ENCODE measurements around the gene EFNA3. TPM values are rescaled to one million over a fixed set of nuclear protein-coding genes. Genes with fewer than 3 reads are reported as not detected.
A peak's percentile ranks its signal among the peaks of the same experiment; 100 is the strongest.

Gene EFNA3
- total and polyA plus RNA-seq, 9 of the 15 experiments (the other 6 are each of a cell fraction or from before 2014, with no cell fraction given), result 0.59 to 7.9 (median 4.7) TPM

GRCh38 chr1:155049651-155050559 lies 28.7 kb upstream of the EFNA3 start (continued):
- TF ChIP-seq NR1H2 (CRISPR knock-in tag; IDR thresholded peaks at IDR 0.05) (no peak), RUNX1 (IDR thresholded peaks at IDR 0.05; ENCODE audit: low read depth) (no peak), STAG1 (CRISPR knock-in tag; IDR thresholded peaks at IDR 0.05; ENCODE audit: borderline replicate concordance) (no peak), DNMT1 (IDR thresholded peaks at IDR 0.05) (no peak), TCFL5 (CRISPR knock-in tag; conservative IDR thresholded peaks at IDR 0.05) (0 out of 2 replicates have a peak, but pooled peaks have one; percentile 41), SMC3 (conservative IDR thresholded peaks at IDR 0.05; ENCODE audit: insufficient read depth, low read depth, low read length) (no peak), ZBED1 (IDR thresholded peaks at IDR 0.05) (no peak), MEF2D (tag; conservative IDR thresholded peaks at IDR 0.05; ENCODE audit: low read depth) (0 out of 2 replicates have a peak, but pooled peaks have one; percentile 18), TARDBP (IDR thresholded peaks at IDR 0.05) (no peak), MAZ (CRISPR knock-in tag; conservative IDR thresholded peaks at IDR 0.05 in 1 of 2, IDR thresholded peaks at IDR 0.05 in 1 of 2) (no peak), FOXP4 (CRISPR knock-in tag; IDR thresholded peaks at IDR 0.05; ENCODE audit: borderline replicate concordance) (no peak), HDAC8 (tag; IDR thresholded peaks at IDR 0.05) (0 out of 2 replicates have a peak, but pooled peaks have one; percentile 7), TRIM28 (IDR thresholded peaks at IDR 0.05) (no peak), SMARCA4 (IDR thresholded peaks at IDR 0.05) (no peak; the same call in 1 of the 2 replicates), ZBTB8A (IDR thresholded peaks at IDR 0.05; ENCODE audit: partially characterized antibody) (no peak), KLF1 (tag; IDR thresholded peaks at IDR 0.05) (no peak), SP1 (CRISPR knock-in tag; IDR thresholded peaks at IDR 0.05) (no peak), RCOR1 (IDR thresholded peaks at IDR 0.05; ENCODE audit: borderline replicate concordance in 1 of 2, low read depth in 2 of 2, low read length in 2 of 2) (no peak), ATF6 (CRISPR knock-in tag; IDR thresholded peaks at IDR 0.05) (no peak), ZNF507 (tag; conservative IDR thresholded peaks at IDR 0.05) (no peak), OTX1 (CRISPR knock-in tag; IDR thresholded peaks at IDR 0.05) (0 out of 2 replicates have a peak, but pooled peaks have one; percentile 48), ZNF583 (CRISPR knock-in tag; IDR thresholded peaks at IDR 0.05) (peak; percentile 86), FOXM1 (IDR thresholded peaks at IDR 0.05; ENCODE audit: low read depth) (no peak), FOXM1 (CRISPR knock-in tag; IDR thresholded peaks at IDR 0.05; ENCODE audit: low read depth) (no peak), HNRNPL (IDR thresholded peaks at IDR 0.05; ENCODE audit: low read depth, low read length) (no peak), KHSRP (IDR thresholded peaks at IDR 0.05) (no peak)
